Measurements from ENCODE around the gene CAB39. TPM values are rescaled to one million over a fixed set of nuclear protein-coding genes. Genes with fewer than 3 reads are reported as not detected.

The CAB39 gene
- total and polyA plus RNA-seq, 2 donors (not counting 1 experiment from before 2014, with no cell fraction given), result 51.1 to 72.3 TPM

DNA sequence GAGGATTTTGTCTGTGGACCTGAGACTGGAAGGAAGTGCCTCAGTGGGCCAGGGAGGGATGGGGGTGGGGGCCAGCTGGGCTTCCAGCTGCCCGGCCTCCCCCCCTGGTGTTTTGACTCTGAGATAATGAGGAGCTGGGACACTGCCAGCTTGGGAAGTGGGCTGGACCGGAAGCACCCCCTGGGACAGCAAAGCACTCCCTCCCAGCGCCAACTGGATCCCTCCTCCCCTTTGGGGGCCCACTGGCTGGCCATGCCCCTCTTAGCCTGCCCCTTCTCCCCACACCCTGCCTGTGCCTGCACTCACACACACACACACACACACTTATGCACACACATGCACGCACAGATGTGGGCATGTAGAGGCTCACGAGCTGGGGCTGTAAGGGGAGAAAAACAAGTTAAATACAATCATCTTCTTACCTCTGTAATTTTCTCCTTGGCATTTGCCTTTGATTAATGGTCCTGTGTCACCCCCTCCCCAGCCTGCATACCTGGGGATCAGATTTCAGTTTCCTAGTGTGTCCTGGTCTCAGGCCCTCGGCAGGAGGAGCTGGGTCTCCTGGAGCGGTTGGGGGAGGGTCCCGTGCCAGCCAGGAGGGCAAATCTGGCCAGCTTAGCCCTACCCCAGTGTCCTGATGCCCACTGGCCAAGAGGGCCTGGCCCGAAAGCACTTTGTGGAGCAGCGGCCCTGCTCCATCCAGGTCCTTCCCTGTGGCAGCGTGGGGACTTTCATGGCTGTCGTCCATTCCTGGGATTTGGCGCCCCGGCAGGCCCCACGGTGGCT, 155.7 kb downstream of the CAB39 start:
- peaks cover 2% of the 10 kb centered on the region for H3K27me3 ChIP-seq (ENCODE audit: control insufficient read depth, insufficient read depth, low read length)
- TF ChIP-seq EZH2 (IDR thresholded peaks at IDR 0.05; ENCODE audit: low read length, missing control alignments), result no peak
- TF ChIP-seq, protein P1, sequence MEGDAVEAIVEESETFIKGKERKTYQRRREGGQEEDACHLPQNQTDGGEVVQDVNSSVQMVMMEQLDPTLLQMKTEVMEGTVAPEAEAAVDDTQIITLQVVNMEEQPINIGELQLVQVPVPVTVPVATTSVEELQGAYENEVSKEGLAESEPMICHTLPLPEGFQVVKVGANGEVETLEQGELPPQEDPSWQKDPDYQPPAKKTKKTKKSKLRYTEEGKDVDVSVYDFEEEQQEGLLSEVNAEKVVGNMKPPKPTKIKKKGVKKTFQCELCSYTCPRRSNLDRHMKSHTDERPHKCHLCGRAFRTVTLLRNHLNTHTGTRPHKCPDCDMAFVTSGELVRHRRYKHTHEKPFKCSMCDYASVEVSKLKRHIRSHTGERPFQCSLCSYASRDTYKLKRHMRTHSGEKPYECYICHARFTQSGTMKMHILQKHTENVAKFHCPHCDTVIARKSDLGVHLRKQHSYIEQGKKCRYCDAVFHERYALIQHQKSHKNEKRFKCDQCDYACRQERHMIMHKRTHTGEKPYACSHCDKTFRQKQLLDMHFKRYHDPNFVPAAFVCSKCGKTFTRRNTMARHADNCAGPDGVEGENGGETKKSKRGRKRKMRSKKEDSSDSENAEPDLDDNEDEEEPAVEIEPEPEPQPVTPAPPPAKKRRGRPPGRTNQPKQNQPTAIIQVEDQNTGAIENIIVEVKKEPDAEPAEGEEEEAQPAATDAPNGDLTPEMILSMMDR (conservative IDR thresholded peaks at IDR 0.05 in 1 of 2, IDR thresholded peaks at IDR 0.05 in 1 of 2; ENCODE audit: low read depth in 1 of 2, low read length in 2 of 2), result no peak
- H4K20me1 ChIP-seq (ENCODE audit: control insufficient read depth, extremely low read depth, insufficient read depth, low read length), result no peaks in the 10 kb centered on the region
- no peak overlapping the region for H3K9ac ChIP-seq (ENCODE audit: insufficient read depth, low read length)
- no peaks in the 10 kb centered on the region for H3K36me3 ChIP-seq (ENCODE audit: control insufficient read depth, insufficient read depth, low read length)
- no peak overlapping the region for H3K4me2 ChIP-seq (ENCODE audit: extremely low read depth, insufficient read depth, low read length)
- no peaks in the 10 kb centered on the region for H3K79me2 ChIP-seq (ENCODE audit: control insufficient read depth, insufficient read depth, low read length)
- no peak for DNase-seq (ENCODE audit: low read depth in 2 of 2)
- H3K4me1 ChIP-seq (ENCODE audit: control insufficient read depth, extremely low read depth, insufficient read depth, low read length), result peaks cover 3% of the 10 kb centered on the region
- H3K9me3 ChIP-seq (ENCODE audit: control insufficient read depth, insufficient read depth, low read depth, low read length), result no peaks in the 10 kb centered on the region
- no peak overlapping the region for H3K27ac ChIP-seq (ENCODE audit: insufficient read depth, low read length)
- H3K4me3 ChIP-seq (replicated peaks in 1 of 4; ENCODE audit: control extremely low read depth in 1 of 4, insufficient read depth in 1 of 4, low read depth in 3 of 4, low read length in 4 of 4), result no peak overlapping the region
- H2AFZ ChIP-seq (ENCODE audit: low read length), result no peak overlapping the region

DNA sequence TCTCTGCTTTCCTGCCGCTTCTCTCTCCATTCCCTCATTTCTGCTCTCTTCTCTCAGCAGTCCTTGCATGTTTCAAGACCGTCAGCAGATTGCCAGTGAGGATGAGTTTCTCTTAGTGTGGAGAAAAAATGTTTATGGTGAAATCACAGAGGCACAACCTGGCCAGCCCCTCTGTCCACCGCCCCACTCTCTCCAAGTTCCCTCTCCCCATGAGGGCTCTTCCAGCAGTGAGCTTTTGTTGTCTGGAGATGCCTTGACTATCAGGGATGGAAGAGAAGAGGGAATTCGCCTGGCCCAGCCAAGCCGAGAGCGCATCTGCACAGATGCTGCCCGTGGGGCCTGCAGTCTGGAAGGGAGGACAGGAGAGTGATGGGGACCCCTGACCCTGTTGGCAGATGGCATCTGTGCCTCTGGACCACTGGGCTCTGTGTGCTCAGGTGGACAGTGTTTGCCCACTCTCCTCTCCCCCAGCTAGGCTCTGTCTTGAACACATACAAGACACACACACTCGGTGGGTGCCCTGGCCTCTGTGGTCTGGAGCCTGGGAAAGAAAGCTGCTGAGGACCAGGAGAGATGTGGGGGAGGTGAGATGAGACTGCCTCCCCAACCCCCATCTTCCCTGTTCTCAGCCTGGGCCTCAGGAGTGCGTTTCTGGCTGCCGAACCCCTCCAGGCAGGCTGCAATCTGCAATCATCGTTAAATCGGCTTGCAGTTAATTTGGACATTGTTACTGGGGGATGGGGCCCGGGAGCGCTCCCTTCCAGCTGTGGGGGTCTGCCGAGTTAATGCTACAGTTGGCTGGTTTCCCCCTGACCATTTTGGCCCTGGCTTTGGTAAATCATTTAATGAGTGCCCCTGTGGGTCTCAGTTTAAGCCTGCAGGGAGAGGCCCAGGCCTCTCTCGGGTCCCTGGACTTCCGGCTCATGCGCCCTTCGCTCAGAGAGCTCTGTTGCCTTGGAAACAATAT, 156.6 kb downstream of the CAB39 start:
- no peaks in the 10 kb centered on the region for H3K9me3 ChIP-seq (ENCODE audit: control insufficient read depth, insufficient read depth, low read depth, low read length)
- no peak overlapping the region for H3K9ac ChIP-seq (ENCODE audit: insufficient read depth, low read length)
- no peak for DNase-seq (ENCODE audit: low read depth in 2 of 2)
- no peak overlapping the region for H3K4me2 ChIP-seq (ENCODE audit: extremely low read depth, insufficient read depth, low read length)
- TF ChIP-seq, protein P1 (conservative IDR thresholded peaks at IDR 0.05 in 1 of 2, IDR thresholded peaks at IDR 0.05 in 1 of 2; ENCODE audit: low read depth in 1 of 2, low read length in 2 of 2), result no peak
- no peak for TF ChIP-seq EZH2 (IDR thresholded peaks at IDR 0.05; ENCODE audit: low read length, missing control alignments)
- no peak overlapping the region for H3K4me3 ChIP-seq (replicated peaks in 1 of 4; ENCODE audit: control extremely low read depth in 1 of 4, insufficient read depth in 1 of 4, low read depth in 3 of 4, low read length in 4 of 4)
- H3K79me2 ChIP-seq (ENCODE audit: control insufficient read depth, insufficient read depth, low read length), result no peaks in the 10 kb centered on the region
- no peak overlapping the region for H3K27ac ChIP-seq (ENCODE audit: insufficient read depth, low read length)
- no peaks in the 10 kb centered on the region for H4K20me1 ChIP-seq (ENCODE audit: control insufficient read depth, extremely low read depth, insufficient read depth, low read length)
- peaks cover 3% of the 10 kb centered on the region for H3K4me1 ChIP-seq (ENCODE audit: control insufficient read depth, extremely low read depth, insufficient read depth, low read length)
- no peaks in the 10 kb centered on the region for H3K27me3 ChIP-seq (ENCODE audit: control insufficient read depth, insufficient read depth, low read length)
- no peaks in the 10 kb centered on the region for H3K36me3 ChIP-seq (ENCODE audit: control insufficient read depth, insufficient read depth, low read length)
- no peak overlapping the region for H2AFZ ChIP-seq (ENCODE audit: low read length)

DNA sequence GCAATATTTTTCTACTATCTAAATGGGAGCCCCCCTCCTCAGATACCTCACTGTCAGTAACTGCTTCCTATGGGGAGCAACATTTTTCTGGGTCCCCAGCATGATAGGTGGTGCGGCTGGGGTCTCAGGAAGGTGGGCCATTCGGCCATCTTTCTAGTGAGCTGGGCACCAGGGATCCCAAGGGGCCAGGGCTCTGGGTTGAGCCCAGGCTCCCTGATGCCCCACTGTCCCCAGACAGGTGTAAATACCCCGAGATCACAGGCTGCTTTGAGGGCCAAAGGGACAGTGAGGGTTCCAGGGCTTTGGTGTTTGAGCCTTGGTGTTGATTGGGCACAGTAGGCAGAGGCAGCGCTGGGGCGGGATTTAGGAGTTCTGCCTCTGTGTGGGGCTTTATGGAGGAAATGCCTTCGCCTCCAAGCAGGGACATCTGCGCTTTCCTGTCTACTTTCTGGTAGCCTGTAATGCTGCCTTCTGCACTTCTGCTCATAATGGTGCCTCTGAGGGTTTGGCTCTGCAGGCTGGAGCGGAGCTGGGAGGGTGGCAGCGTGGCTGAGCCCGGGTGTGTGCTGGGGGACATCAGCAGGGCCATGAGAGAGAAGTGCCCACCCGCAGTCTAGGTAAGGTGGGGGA, 157.4 kb downstream of the CAB39 start:
- H3K27ac ChIP-seq (ENCODE audit: insufficient read depth, low read length), result no peak overlapping the region
- no peak overlapping the region for H3K4me2 ChIP-seq (ENCODE audit: extremely low read depth, insufficient read depth, low read length)
- peaks cover 3% of the 10 kb centered on the region for H3K4me1 ChIP-seq (ENCODE audit: control insufficient read depth, extremely low read depth, insufficient read depth, low read length)
- H3K36me3 ChIP-seq (ENCODE audit: control insufficient read depth, insufficient read depth, low read length), result no peaks in the 10 kb centered on the region
- H4K20me1 ChIP-seq (ENCODE audit: control insufficient read depth, extremely low read depth, insufficient read depth, low read length), result no peaks in the 10 kb centered on the region
- no peak overlapping the region for H3K4me3 ChIP-seq (replicated peaks in 1 of 4; ENCODE audit: control extremely low read depth in 1 of 4, insufficient read depth in 1 of 4, low read depth in 3 of 4, low read length in 4 of 4)
- no peaks in the 10 kb centered on the region for H3K79me2 ChIP-seq (ENCODE audit: control insufficient read depth, insufficient read depth, low read length)
- no peak overlapping the region for H3K9ac ChIP-seq (ENCODE audit: insufficient read depth, low read length)
- TF ChIP-seq EZH2 (IDR thresholded peaks at IDR 0.05; ENCODE audit: low read length, missing control alignments), result no peak
- TF ChIP-seq, protein P1 (conservative IDR thresholded peaks at IDR 0.05 in 1 of 2, IDR thresholded peaks at IDR 0.05 in 1 of 2; ENCODE audit: low read depth in 1 of 2, low read length in 2 of 2), result no peak
- DNase-seq (ENCODE audit: low read depth in 2 of 2), result no peak
- no peaks in the 10 kb centered on the region for H3K9me3 ChIP-seq (ENCODE audit: control insufficient read depth, insufficient read depth, low read depth, low read length)
- H2AFZ ChIP-seq (ENCODE audit: low read length), result no peak overlapping the region
- H3K27me3 ChIP-seq (ENCODE audit: control insufficient read depth, insufficient read depth, low read length), result no peaks in the 10 kb centered on the region

Data from fibroblast of lung (primary cell).